Esophagus muscularis mucosa (tissue), 4 donors: Measurements from ENCODE around the gene FAM24B. TPM values are rescaled to one million over a fixed set of nuclear protein-coding genes. Genes with fewer than 3 reads are reported as not detected.

Source experiments
- DNase-seq: peaks from one replicate; pipeline ENCODE4 v3.0.0-alpha.2; 2017; ENCODE audit errors: extremely low spot score
- H3K27ac ChIP-seq, 4 donors: fragments of 200-600 bp; sonication (generic); replicated peaks in 1 of 4; 1 replicate in 3 of 4; 2 replicates in 1 of 4; pipeline ENCODE4 v1.5.1; 2016 to 2019; ENCODE audit warnings: mild to moderate bottlenecking in 1 of 4
- H3K27me3 ChIP-seq, 4 donors: fragments of 200-600 bp; sonication (generic); one replicate each; pipeline versions ENCODE4 v1.5.1 to v1.6.0; 2016 to 2019
- H3K36me3 ChIP-seq, 4 donors: fragments of 200-600 bp; sonication (generic); one replicate each; pipeline ENCODE4 v1.5.1; 2016 to 2019
- H3K4me1 ChIP-seq, 4 donors: fragments of 200-600 bp; sonication (generic); one replicate each; pipeline ENCODE4 v1.5.1; 2016 to 2019
- H3K4me3 ChIP-seq, 4 donors: fragments of 200-600 bp; sonication (generic); 1 replicate in 2 of 4; 2 replicates in 2 of 4; pipeline ENCODE4 v1.5.1; 2016 to 2019; ENCODE audit warnings: mild to moderate bottlenecking in 4 of 4, moderate library complexity in 1 of 4
- H3K9me3 ChIP-seq, 4 donors: fragments of 200-600 bp; sonication (generic); 1 replicate in 3 of 4; 2 replicates in 1 of 4; pipeline ENCODE4 v1.5.1; 2016 to 2019
- EP300 ChIP-seq: sonication (generic); formaldehyde crosslinking; IDR thresholded peaks from one replicate; pipeline ENCODE4 v1.6.1; 2017; ENCODE audit warnings: antibody characterized with exemption
- POLR2A ChIP-seq: fragments of 450-650 bp; IDR thresholded peaks from one replicate; pipeline ENCODE4 v1.6.1; 2017; ENCODE audit warnings: antibody characterized with exemption, moderate library complexity, mild to moderate bottlenecking, low read depth
- POLR2AphosphoS5 ChIP-seq, 2 donors: sonication (generic); formaldehyde crosslinking; IDR thresholded peaks; one replicate each; pipeline ENCODE4 v1.6.1; 2017; ENCODE audit warnings: antibody characterized with exemption in 2 of 2
- WGBS: methylation state at CpG from one replicate; pipeline ENCODE4 v1.1.5; 2018; 5-methylcytosine and 5-hydroxymethylcytosine counted together
- intact Hi-C: fragments of 100-400 bp; cut with DNase I; formaldehyde crosslinking; loops from one replicate; pipeline ENCODE4 v1.15.1; 2023
- total RNA-seq, 4 donors: library from RNA; depleted of rRNA; stranded (reverse); fragments of >200 nt; gene quantifications; one replicate each; pipeline versions ENCODE4 v1.1.0 to v1.2.1, GENCODE V29; 2016
- TF ChIP-seq, protein P1 (sequence below), 3 experiments: fragments of 200-600 bp in 2 of 3; fragments of 450-650 bp in 1 of 3; sonication (generic) in 2 of 3; IDR thresholded peaks; one replicate each; pipeline ENCODE4 v1.5.1; 2017 to 2019; ENCODE audit warnings: antibody characterized with exemption in 3 of 3, mild to moderate bottlenecking in 2 of 3, moderate library complexity in 1 of 3

Gene FAM24B
- total RNA-seq, 4 donors from 2014 or later: 1.2 to 3.1 (median 2.7) TPM; not detected in 1

DNA sequence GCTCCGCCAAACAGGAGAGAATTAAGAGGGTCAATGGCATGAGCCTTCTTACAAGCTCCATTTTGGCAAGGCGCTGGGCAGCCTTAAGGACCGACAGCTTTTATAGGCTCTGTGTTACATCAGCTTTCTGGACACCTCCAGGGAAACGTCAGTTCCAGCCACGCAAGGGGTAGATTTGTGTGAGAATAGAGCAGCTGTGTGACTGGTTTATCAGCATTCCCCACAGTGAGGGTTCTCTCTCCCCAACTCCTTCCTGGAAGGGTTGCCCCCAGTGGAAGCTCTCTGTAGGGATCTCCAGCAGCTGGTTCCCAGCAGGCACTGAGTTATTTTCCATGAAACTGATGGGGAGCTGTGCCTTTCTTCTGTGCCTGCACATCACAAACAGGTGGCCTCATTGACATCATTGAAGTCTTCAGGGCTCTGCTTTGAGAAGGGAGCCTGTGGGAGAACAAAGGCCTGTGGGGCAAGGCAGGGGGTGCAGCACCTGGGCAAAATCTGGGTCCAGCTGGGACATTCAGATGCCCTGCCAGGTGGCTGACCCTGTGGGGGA is 33.5 kb downstream of the FAM24B start, which contains the start of gene CUZD1:
Gene CUZD1 (minus strand): TSS at position 75 of the 550 bp plus-strand sequence. CDS start 14 bp downstream, at position 61.
- WGBS: 67% methylated on average over 5 of the region's 5 CpGs
- intact Hi-C loops: no loop called here
- Histone ChIP-seq H3K9me3 (peaks cover 0 to 5% (median 0%) of the 10 kb centered on the region in 4 donors), H3K4me1 (no peaks in the 10 kb centered on the region), H3K27me3 (no peaks in the 10 kb centered on the region), H3K36me3 (peaks cover 0 to 19% (median 0%) of the 10 kb centered on the region in 4 donors), H3K4me3 (no peak within 1 kb of the TSS), H3K27ac (no peak within 1 kb of the TSS)
- no peak for DNase-seq
- TF ChIP-seq POLR2A (no peak), EP300 (no peak), POLR2AphosphoS5 (IDR thresholded peaks at IDR 0.05) (no peak)
- TF ChIP-seq, protein P1, sequence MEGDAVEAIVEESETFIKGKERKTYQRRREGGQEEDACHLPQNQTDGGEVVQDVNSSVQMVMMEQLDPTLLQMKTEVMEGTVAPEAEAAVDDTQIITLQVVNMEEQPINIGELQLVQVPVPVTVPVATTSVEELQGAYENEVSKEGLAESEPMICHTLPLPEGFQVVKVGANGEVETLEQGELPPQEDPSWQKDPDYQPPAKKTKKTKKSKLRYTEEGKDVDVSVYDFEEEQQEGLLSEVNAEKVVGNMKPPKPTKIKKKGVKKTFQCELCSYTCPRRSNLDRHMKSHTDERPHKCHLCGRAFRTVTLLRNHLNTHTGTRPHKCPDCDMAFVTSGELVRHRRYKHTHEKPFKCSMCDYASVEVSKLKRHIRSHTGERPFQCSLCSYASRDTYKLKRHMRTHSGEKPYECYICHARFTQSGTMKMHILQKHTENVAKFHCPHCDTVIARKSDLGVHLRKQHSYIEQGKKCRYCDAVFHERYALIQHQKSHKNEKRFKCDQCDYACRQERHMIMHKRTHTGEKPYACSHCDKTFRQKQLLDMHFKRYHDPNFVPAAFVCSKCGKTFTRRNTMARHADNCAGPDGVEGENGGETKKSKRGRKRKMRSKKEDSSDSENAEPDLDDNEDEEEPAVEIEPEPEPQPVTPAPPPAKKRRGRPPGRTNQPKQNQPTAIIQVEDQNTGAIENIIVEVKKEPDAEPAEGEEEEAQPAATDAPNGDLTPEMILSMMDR (IDR thresholded peaks at IDR 0.05): no peak

DNA sequence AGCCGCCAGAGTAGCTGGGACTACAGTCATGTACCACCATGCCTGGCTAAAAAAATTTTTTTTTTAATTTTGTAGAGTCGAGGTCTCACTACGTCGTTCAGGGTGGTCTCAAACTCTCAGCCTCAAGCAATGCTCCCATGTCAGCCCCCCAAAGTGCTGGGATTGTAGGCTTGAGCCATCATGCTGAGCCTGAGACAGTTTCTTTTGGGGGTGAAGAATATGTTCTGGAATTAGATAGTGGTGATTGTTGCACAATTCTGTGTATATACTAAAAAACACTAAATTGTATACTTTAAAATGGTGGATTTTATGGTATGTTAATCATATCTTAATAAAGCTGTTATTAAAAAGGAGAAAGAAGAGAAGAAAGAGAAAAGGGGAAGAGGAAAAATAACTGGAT is 35.2 kb downstream of the FAM24B start:
- TF ChIP-seq POLR2A: no peak
- TF ChIP-seq, protein P1 (IDR thresholded peaks at IDR 0.05): no peak
- no peak for TF ChIP-seq POLR2AphosphoS5 (IDR thresholded peaks at IDR 0.05)
- no peak for TF ChIP-seq EP300
- WGBS: 96% methylated on average over 4 of the region's 4 CpGs
- intact Hi-C loops: no loop called here
- Histone ChIP-seq H3K36me3 (peaks cover 0 to 8% (median 0%) of the 10 kb centered on the region in 4 donors), H3K27me3 (no peaks in the 10 kb centered on the region), H3K4me1 (no peaks in the 10 kb centered on the region), H3K4me3 (no peak overlapping the region), H3K9me3 (peaks cover 0 to 5% (median 0%) of the 10 kb centered on the region in 4 donors), H3K27ac (no peak overlapping the region)
- DNase-seq: no peak

DNA sequence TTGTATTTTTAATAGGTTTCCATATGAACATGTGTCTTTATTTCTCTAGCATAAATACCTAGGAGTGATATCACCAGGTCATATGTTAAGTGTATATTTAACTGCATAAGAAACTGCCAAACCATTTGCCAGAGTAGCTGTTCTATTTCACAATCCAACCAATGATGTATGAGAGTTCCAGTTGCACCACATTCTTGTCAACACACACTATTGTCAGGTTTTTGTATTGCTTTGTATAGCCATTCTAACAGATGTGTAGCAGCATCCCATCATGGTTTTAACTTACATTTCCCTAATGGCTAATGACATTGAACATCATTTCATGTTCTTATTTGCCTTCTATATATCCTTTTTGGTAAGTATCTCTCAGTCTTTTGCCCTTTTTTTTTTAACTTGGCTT is 37.8 kb downstream of the FAM24B start:
- intact Hi-C loops: no loop called here
- Histone ChIP-seq H3K4me1 (no peaks in the 10 kb centered on the region), H3K36me3 (peaks cover 0 to 25% (median 0%) of the 10 kb centered on the region in 4 donors), H3K27me3 (no peaks in the 10 kb centered on the region), H3K27ac (no peak overlapping the region), H3K4me3 (no peak overlapping the region), H3K9me3 (peaks cover 0 to 5% (median 0%) of the 10 kb centered on the region in 4 donors)
- DNase-seq: no peak
- TF ChIP-seq POLR2AphosphoS5 (IDR thresholded peaks at IDR 0.05): no peak
- no peak for TF ChIP-seq POLR2A
- no peak for TF ChIP-seq EP300
- TF ChIP-seq, protein P1 (IDR thresholded peaks at IDR 0.05): no peak

DNA sequence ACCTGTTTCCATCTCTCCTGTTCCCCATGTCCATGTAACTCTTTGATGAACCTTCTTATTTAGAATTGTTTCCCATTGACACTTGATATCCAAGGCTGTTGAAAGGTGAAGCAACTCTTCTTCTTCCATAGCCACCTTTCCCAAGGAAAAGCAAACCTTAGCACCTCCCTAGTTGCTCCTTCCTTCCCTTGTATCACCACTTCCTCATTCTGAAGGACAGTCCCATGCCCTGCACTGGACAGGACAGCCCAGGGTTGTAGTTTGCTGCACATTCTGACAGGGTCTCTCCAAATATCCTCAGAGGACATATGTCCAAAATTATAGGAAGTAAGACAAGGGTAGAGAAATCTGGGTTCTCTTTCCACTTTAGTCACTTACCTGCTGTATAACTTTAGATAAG is 39.9 kb downstream of the FAM24B start:
- Histone ChIP-seq H3K4me3 (no peak overlapping the region), H3K27ac (no peak overlapping the region), H3K27me3 (no peaks in the 10 kb centered on the region), H3K4me1 (no peaks in the 10 kb centered on the region), H3K36me3 (peaks cover 0 to 31% (median 2%) of the 10 kb centered on the region in 4 donors), H3K9me3 (peaks cover 0 to 5% (median 0%) of the 10 kb centered on the region in 4 donors)
- intact Hi-C loops: no loop called here
- DNase-seq: no peak
- TF ChIP-seq EP300 (no peak), POLR2AphosphoS5 (IDR thresholded peaks at IDR 0.05) (no peak), POLR2A (no peak)
- TF ChIP-seq, protein P1 (IDR thresholded peaks at IDR 0.05): no peak

DNA sequence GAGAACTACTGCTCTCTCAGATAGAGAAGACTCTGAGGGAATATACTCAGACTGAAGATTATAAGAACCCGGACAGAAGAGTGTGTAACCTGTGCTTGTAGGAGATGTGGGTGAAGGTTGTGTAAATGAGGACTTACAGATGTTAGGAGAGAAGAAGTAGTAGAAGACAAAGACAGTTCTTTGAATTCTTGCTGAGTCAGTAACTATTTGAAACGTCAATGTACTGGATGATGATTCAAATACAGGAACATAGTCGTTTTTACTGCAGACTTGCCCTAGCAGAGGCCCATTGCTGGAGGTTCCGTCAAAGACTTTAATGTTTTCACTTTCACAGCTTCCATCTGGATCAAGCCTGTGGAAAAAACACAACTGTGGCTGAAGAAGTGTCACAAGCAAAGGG is 40.5 kb downstream of the FAM24B start:
- 79% methylated on average over 4 of the region's 4 CpGs for WGBS

More for the DNA sequence above, 40.5 kb downstream of the FAM24B start:
- H3K4me3 ChIP-seq: no peak overlapping the region
- DNase-seq: no peak
- intact Hi-C loops: no loop called here
- TF ChIP-seq POLR2AphosphoS5 (IDR thresholded peaks at IDR 0.05) (no peak), POLR2A (no peak), EP300 (no peak)
- TF ChIP-seq, protein P1 (IDR thresholded peaks at IDR 0.05): no peak
- H3K4me1 ChIP-seq: no peaks in the 10 kb centered on the region
- no peak overlapping the region for H3K27ac ChIP-seq
- H3K9me3 ChIP-seq: peaks cover 0 to 5% (median 0%) of the 10 kb centered on the region in 4 donors
- H3K27me3 ChIP-seq: no peaks in the 10 kb centered on the region
- peaks cover 0 to 33% (median 2%) of the 10 kb centered on the region in 4 donors for H3K36me3 ChIP-seq
